ENCODE results near the gene PKMYT1.

DNA sequence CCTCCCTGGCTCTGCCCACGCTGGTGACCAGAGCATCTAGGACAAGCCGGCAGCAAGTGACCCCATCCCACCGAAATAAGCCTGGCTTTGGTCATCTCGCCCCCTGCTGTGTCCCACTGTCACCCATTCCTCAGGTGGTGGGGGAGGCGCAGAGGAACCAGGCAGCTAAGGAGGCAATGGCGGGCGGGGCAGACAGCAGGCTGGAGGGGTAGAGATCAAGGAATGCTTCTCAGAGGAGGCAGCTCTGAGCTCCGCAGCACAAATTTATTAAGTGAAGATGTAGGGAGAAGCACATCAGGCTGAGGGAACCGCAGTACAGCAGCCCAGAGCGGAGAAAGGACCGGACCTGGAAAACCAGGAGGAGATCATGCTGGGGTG lies 23.7 kb downstream of the PKMYT1 start:
- TF ChIP-seq ELF4 (IDR thresholded peaks at IDR 0.05) (no peak), FOXM1 (IDR thresholded peaks at IDR 0.05; ENCODE audit: borderline replicate concordance) (no peak), SP1 (IDR thresholded peaks at IDR 0.05) (no peak), HDGF (IDR thresholded peaks at IDR 0.05; ENCODE audit: borderline replicate concordance) (no peak), BHLHE40 (IDR thresholded peaks at IDR 0.05; ENCODE audit: borderline replicate concordance) (no peak), LEF1 (IDR thresholded peaks at IDR 0.05; ENCODE audit: borderline replicate concordance) (no peak), FOXK2 (IDR thresholded peaks at IDR 0.05) (no peak), L3MBTL2 (conservative IDR thresholded peaks at IDR 0.05) (no peak), NFRKB (IDR thresholded peaks at IDR 0.05) (no peak), ARNT (IDR thresholded peaks at IDR 0.05) (no peak)
- TF ChIP-seq, protein P1, sequence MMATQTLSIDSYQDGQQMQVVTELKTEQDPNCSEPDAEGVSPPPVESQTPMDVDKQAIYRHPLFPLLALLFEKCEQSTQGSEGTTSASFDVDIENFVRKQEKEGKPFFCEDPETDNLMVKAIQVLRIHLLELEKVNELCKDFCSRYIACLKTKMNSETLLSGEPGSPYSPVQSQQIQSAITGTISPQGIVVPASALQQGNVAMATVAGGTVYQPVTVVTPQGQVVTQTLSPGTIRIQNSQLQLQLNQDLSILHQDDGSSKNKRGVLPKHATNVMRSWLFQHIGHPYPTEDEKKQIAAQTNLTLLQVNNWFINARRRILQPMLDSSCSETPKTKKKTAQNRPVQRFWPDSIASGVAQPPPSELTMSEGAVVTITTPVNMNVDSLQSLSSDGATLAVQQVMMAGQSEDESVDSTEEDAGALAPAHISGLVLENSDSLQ (IDR thresholded peaks at IDR 0.05) = no peak

All from HEK293T (cell line).